Stimulated activated CD8-positive, alpha-beta memory T cell treated with anti-CD3 and anti-CD28 coated beads, Interleukin-7, amount 100 ng/mL, for 4 hours (primary cell): ENCODE data around the gene SPIRE2.

Experiments
- DNase-seq, 2 donors: peaks; one replicate each; pipeline ENCODE4 v3.0.0-alpha.2; 2020; ENCODE audit warnings: low read depth in 2 of 2

SPIRE2 gene

DNA sequence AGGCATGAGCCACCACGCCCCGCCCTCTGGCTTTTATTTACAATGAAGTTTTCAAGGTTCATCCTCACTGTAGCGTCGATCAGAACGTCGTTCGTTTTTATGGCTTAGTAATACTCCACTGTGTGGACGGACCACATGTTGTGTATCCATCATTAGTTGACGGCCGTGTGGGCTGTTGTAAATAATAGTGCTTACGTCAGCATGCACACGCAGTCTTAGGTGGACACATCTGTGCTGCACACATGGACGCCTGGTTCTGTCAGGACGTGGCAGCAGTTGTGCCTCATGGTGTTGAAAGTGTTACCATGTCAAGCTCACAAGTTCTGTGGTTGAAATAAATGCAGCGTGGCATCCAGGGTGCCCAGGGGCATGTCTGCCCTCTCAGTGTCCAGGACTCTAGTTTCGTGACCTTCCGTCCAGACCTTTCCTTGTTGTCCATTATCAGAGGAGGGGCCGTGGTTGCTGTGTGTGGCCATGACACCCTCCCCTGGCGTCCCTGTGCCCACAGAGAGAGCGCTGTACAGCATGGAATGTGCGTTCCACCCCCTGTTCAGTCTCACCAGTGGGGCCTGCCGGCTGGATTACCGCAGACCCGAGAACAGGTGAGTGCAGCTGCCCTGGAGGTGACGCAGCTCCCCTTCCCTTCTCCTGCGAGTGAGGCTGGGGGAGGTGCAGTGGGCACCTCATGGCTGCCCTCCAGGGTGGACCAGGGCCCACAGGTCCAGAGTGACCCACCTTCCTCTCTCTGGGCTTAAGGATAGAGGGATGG, 67.4 kb downstream of the SPIRE2 start:
- DNase-seq = no peak

DNA sequence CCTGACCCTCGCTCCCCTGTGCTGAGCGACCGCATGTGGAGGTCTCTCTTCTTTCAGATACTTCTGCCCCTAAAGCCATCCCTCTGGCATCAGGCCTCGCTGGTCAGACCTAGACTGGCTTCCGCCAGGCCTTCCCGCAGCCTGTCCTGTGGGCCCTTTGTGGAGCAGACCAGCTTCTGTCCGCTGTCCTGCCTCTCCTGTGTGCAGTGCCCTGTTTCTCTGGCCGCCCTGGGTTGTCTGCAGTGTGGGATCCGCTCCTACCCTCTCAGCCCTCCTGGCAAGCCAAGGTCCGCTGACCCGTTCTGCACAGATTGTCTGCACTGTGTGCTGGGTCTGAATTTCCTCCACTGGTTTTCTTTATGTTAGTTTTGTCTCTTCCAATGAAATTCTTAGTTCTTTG, 68.9 kb downstream of the SPIRE2 start:
- no peak for DNase-seq

DNA sequence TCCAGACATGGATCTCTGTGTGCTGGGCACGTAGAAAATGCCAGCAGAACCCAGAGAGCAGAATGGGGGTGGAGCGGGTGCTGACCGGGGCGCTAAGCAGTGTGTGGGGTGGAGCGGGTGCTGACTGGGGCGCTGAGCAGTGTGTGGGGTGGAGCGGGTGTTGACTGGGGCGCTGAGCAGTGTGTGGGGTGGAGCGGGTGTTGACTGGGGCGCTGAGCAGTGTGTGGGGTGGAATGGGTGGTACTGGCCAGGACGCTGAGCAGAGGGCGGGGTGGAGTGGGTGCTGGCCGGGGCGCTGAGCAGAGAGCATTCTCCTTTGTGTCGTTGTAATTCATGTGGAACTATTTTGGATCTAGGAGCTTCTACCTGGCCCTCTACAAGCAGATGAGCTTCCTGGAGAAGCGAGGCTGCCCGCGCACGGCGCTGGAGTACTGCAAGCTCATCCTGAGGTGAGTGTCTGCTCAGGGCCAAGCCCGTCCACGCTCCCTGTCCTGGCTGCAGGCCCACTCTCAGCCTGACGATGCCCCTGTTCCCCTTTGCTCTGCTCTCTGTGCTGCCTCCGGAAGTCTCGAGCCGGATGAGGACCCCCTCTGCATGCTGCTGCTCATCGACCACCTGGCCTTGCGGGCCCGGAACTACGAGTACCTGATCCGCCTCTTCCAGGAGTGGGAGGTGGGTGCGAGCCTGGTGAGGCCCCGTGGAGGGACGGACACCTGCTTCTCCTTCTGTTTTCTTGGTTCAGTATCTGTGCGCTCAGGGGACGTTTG, 70.1 kb downstream of the SPIRE2 start:
- no peak for DNase-seq

DNA sequence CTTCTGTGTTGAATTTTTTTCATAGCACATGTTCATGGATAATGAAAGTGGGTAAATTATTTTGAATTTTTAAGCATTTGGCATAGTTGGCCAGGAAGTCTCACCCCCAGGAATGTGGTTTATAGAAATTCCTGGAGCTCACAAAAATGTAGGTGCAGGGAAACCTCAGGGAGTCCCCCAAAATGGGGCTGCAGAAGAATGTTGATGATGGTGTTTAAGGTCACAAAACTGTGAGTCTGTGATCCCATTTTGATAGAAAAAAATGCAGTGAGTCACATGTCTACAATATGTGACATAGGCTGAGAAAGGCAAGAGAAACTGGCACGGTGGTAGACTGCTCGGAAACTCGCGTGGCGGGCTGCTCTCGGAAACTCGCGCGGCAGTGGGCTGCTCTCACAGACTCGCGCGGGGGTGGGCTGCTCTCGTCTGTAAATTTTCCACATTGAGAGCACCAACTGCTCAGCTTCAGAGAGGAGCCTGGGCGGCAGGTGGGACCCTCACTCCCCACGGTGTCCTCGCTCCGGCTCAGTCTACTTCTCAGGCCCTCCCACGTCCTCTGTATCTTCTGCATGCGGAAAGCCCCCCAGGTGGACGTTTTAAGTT, 71.7 kb downstream of the SPIRE2 start:
- no peak for DNase-seq

DNA sequence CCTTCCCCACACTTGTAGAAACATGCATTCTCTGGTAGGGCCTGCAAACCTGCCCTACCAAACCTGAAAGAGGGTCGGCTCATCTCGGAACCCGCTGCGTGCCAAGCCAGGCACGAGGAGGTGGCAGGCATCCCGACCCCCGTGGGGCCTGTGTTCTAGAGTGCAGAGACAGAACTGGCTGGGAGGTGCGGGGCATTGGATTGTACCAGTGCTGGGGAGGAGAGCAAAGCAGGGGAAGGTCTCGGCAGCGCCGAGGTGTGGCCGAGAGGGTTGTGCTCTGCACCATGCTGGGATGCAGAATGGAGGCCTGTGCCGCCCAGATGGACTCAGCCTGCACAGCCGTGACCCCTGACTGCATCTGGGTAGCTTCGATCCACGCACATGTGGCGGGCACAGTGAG, 72.6 kb downstream of the SPIRE2 start:
- no peak for DNase-seq

DNA sequence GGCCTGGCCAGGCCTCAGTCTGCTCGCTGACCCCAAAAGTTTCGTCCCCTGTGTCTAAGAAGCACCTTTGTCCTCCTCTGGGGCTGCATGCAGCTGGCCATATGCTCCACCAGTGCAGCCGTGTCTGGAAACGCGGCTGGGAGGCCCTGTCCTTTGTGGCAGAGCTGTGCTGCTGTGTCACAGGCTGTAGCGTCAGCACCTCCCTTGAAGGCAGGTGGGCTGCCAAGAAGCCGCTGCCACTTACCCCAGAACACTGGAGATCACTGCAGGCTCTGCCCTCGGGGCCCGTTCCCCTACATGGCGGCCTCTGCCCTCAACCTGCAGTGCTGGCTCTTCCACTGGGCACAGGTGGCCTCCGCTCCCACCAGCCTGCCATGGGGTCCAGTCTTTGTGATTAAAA, 74.7 kb downstream of the SPIRE2 start:
- DNase-seq = no peak

DNA sequence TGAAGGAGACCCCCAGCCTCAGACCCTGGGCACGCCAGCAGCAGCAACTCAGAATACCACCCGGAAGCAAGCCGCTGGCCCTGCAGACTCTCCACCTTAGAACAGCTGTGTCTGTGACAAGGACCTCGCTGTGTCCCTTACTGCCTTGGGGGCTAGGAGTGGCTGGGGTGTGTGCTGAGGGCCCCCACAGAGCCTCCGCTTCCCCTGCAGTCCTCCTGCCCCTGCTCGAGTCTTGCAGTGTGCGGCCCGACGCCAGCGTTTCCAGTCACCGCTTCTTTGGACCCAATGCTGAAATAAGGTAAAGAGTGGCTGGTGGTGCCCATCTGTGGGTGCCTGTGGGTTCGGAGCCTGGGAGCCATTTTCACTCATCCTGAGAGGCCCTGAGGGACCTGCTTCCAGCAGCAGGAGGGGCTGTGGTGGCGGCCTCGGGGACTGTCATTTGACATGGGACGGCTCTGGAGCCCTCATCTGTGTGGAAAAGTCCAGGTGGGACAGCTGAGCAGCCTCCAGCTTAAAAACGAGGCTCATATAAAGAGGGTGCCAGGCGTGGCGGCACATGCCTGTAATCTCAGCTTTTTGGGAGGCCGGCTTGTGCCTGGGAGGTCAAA, 75.7 kb downstream of the SPIRE2 start:
- DNase-seq = no peak

DNA sequence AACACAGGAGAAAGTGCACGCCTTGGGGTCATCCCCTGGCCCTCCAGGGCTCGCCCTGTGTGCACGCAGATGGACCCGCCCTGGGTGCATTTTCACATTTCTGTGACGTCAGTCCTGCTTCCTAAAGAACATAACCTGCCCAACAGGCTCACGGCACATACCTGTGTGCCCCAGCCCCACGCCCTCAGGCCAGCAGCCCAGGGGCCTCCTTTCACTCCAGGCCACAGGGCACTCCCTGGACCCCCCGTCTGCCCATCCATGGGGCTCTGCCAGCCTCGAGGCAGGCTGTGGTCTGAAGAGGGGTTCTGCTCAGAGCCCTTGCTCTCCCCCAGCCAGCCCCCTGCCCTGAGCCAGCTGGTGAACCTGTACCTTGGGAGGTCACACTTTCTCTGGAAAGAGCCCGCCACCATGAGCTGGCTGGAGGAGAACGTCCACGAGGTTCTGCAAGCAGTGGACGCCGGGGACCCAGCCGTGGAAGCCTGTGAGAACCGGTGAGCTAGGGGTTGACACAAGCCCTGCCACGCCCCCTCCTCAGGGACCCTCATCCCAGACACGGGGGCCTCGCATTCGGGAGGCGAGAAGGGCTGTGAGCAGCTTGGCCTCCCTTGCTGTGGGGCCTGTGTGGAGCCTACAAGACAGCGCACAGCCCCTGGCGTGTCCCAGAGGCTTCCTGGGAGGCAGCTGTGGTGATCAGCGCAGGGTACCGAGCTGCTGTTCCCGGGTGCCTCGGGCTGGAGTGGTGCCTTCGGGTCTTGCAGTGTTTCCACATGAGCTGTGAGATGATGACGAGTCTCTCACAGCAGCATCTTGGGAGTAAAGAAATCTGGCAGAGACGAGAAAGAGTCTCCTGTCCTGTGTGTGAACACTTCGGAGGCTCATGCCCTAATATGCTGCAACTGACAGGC, 76.6 kb downstream of the SPIRE2 start:
- DNase-seq = no peak

DNA sequence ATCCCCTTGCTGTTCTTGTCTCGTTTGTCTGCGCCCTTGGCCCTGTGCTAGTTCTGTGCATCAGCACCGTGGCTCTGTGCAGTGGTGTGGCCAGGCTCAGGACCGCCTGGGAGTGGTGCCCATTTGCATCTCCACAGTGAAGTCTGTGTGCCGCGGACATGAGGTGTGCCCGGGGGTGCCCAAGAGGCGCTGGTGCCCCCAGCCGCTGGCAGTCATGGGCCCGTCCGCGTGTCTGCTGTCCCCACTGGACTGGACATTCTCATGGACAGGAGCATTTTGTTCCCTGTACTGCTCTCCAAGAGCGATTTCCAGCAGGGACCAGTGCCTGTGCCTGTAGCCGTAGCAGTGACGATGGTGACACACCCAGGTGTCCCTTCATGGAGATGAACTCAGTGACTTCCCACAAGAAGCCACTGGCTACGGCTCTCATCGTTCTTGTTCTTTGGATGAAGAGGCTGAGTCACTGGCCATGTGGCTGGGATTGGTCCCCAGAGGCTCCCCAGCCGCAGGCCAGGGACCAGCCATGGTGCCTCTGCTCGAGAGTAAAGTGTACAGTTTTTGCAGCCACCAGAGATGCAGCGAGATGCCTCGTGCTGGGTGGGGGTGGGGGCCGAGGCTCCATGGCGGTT, 77.3 kb downstream of the SPIRE2 start:
- DNase-seq = no peak

DNA sequence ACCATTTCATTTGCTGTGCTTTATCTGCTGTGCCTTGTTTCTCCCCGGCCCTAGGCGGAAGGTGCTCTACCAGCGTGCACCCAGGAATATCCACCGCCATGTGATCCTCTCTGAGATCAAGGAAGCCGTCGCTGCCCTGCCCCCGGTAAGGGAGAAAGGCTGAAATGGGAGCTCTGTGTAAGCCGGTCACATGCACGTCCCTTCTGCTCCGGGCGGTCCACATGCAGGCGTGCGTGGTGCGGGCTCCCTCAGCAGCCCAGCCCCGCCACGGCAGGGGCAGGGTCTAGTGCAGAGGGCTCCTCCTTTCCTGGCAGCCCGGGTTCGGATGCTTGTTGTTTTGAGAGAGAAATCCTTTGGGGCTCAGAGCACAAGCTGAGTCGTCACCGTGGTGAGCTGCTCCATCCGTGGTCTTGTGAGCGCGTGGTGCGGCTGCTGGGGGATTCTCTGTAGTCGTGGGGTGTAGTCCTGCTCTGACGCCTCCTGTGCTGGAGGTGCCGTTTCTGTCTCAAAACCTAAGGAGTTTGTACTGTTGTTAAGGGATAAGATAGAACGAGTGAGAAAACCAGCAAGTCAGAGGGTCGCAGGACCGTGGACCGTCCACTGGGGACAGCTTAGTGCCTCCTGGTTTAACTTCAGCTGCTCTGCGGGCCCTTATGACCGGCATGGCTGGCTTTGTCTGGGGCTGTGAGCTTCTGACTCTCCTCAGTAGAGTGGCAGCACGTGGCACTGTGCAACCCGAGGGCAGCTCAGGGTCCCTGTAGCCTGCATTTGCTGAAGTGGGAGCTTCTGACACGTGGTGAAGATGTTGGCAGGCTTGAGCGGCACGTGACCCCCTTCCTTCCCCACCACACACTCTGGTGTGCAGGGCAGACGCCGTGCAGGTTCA, 78.1 kb downstream of the SPIRE2 start:
- DNase-seq = no peak

DNA sequence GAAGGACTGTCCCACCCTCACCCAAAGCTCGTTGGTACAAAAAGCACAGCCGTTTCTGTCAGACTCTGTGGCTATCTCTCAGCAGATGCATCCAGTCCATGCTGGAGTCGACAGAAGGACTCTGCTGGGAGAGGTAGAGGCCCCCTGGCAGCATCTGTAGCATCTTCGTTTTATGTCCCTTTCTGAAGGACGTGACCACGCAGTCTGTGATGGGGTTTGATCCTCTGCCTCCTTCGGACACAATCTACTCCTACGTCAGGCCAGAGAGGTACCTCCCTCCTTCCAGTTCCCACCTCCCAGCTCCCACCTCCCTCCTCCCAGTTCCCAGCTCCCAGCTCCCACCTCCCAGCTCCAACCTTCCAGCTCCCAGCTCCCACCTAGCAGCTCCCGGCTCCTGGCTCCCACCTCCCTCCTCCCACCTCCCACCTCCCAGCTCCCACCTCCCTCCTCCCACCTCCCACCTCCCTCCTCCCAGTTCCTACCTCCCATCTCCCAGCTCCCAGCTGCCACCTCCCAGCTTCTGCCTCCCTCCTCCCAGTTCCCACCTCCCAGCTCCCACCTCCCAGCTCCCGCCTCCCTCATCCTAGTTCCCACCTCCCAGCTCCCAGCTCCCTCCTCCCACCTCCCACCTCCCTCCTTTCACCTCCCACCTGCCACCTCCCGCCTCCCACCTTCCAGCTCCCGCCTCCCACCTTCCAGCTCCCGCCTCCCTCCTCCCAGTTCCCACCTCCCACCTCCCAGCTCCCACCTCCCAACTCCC, 79.0 kb downstream of the SPIRE2 start:
- DNase-seq = no peak

DNA sequence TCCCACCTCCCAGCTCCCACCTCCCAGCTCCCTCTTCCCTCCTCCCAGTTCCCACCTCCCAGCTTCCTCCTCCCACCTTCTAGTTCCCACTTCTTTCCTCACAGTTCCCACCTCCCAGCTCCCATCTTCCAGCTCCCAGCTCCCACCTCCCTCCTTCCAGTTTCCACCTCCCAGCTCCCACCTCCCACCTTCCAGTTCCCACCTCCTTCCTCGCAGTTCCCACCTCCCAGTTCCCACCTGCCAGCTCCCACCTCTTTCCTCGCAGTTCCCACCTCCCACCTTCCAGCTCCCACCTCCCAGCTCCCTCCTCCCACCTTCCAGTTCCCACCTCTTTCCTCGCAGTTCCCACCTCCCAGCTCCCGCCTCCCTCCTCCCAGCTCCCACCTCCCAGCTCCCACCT, 80.0 kb downstream of the SPIRE2 start:
- no peak for DNase-seq

DNA sequence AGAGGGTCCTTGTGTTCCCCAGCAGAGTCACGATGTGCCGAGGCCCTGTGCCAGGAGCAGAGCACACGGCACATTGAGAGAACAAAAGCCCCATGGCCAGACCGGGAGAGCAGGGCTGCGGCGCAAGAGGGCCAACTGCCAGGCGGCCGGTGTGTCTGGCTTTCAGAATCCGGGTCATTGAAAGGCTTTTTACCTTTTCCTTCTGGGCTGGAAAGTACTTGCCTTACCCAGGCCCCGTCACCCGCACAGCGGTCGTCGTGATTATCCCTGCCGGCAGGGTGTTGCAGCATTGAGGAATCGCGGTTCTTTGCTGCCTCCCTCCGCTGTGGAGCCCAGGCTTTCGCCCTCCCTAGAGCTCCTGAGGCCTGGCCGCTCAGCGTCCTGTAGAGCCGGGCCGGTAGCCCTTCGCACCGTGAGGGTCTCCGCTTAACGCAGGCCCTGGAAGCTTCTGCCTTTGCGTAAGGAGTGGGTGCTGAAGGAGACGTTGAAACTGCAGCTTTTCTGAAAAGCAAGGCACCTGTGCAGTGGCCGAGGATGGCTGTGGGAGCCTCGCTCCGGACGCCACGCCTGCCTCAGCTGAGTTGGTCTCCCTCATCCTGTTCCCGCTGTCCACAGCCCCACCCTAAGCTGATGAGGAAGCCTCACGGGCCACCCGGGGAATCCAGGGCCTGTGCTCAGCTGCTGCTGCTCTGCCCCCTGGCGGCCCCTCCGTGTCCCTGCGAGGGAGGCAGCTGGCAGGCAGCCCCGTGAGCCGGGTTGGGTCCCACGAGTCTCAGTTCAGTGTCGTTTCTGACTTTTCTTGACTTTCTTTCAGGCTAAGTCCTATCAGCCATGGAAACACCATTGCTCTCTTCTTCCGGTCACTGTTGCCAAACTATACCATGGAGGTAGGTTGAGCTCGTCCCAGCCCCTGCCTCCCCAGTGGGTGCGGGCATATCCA, 81.8 kb downstream of the SPIRE2 start:
- DNase-seq = peak; percentile 42 to 48

DNA sequence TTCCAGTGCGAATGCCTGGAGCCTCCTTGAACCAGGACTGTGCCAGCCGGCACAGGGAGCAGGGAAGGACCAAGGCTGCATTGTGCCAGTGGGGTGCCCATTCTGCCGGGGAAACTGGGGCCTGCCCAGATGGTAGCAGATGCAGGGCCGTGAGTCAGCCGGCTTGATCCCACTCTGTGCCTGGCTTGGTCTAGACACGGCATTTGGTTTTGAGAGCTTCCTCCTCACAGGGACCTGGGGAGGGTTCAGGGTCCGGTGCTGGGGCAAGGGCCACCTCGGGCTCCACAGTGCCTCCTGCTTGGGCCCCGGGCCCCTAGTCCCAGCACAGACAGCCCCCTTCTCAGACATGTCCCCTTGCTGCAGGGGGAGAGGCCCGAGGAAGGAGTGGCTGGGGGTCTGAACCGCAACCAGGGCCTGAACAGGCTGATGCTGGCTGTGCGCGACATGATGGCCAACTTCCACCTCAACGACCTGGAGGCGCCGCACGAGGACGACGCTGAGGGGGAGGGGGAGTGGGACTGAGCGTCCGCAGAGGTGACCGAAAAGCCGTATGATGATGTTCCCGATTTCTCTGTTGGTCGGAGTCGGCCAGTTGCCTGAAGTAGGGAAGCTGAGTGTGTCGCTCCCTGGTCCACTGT, 82.6 kb downstream of the SPIRE2 start:
- no peak for DNase-seq

DNA sequence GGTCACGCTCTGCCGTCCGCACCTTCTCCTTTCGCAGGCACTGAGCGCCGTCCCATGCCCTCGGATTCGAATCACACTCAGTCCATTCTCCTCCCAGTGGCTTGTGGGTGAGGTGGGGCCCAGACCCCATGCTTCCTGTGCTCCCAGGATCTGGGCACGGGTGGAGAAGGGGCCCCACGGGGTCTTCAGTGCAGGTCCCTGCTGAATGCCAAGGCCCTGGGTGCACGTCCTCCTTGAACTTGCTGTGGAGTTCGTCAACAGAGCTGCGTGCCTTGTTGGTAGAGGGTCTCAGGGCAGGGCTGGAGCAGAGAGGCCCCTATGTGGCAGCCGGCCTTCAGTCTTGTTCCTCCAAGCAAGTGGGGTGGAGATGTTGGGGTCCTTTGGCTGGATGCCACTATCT, 83.1 kb downstream of the SPIRE2 start:
- no peak for DNase-seq

DNA sequence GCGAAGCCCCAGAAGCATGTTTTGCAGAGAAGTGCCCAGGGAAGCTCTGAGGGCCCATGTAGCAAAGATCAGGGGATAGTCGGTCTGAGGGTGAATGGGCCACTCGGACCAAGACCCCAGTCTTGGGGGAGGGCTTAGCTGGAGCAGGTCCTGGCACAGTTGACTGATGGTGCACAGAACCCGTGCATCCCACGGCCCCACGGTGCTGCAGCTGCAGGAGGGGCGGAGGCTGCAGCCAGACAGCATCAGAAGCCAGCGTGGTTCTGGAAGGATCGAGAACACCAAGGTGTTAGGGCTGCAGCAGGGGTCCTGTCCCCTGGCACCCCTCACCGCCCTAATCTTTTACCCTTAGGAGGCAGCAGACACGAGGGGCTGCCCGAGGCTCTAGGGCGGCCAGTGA, 83.9 kb downstream of the SPIRE2 start:
- DNase-seq = no peak

DNA sequence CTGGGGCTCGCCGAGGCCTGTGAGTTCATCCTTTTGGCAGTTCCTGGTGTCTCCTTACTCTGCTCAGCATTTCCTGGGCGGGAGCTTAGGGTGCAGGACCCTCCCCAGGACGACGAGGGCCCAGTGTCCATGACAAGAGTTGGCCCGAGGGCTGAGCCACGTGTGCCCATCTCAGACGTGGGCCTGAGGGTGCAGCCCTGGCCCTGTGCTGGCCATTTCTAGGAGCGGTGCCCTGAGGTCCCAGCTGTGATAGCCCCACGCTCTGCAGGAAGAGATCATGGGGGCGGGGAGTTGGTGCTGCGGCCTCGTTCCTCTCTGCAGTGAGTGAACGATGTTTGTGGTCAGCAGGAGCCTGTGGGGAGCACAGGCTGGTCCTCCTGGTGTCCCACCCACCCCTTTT, 84.4 kb downstream of the SPIRE2 start:
- no peak for DNase-seq
